Spleen (tissue), 11 donors: ENCODE measurements around the gene ALDH1A2. TPM values are rescaled to one million over a fixed set of nuclear protein-coding genes. Genes with fewer than 3 reads are reported as not detected.
"Not testable (repeated sequence)": the region's sequence is repeated elsewhere in the genome, so short reads cannot be mapped to it uniquely, and the experiment has no call there.

ENCODE experiments used
- DNase-seq: peaks from one replicate; pipeline ENCODE4 v3.0.0-alpha.2; 2020
- H3K27ac ChIP-seq, 8 donors: fragments of 200-600 bp; sonication (generic) in 7 of 8; 1 replicate in 4 of 8; 2 replicates in 4 of 8; pipeline versions ENCODE4 v1.5.0 to v1.8.0; 2016 to 2021; ENCODE audit warnings: inconsistent platforms in 4 of 8, mild to moderate bottlenecking in 4 of 8, moderate library complexity in 1 of 8
- H3K27me3 ChIP-seq, 7 donors: fragments of 200-600 bp; sonication (generic) in 6 of 7; replicated peaks in 1 of 7; 1 replicate in 4 of 7; 2 replicates in 3 of 7; pipeline versions ENCODE4 v1.5.0 to v1.8.0; 2016 to 2021; ENCODE audit warnings: inconsistent platforms in 3 of 7, mild to moderate bottlenecking in 1 of 7
- H3K36me3 ChIP-seq, 6 donors: fragments of 200-600 bp; sonication (generic) in 5 of 6; 1 replicate in 4 of 6; 2 replicates in 2 of 6; pipeline versions ENCODE4 v1.5.0 to v1.8.0; 2016 to 2021; ENCODE audit warnings: inconsistent platforms in 2 of 6
- H3K4me1 ChIP-seq, 6 donors: fragments of 200-600 bp; sonication (generic) in 5 of 6; 1 replicate in 3 of 6; 2 replicates in 3 of 6; pipeline versions ENCODE4 v1.5.0 to v1.8.0; 2016 to 2021; ENCODE audit warnings: inconsistent platforms in 3 of 6
- H3K4me3 ChIP-seq, 8 donors: fragments of 200-600 bp; sonication (generic) in 7 of 8; 1 replicate in 4 of 8; 2 replicates in 4 of 8; pipeline versions ENCODE4 v1.5.0 to v1.8.0; 2016 to 2021; ENCODE audit warnings: inconsistent platforms in 4 of 8, mild to moderate bottlenecking in 4 of 8, moderate library complexity in 2 of 8
- H3K9me3 ChIP-seq, 8 donors: fragments of 200-600 bp; sonication (generic) in 7 of 8; 1 replicate in 4 of 8; 2 replicates in 4 of 8; pipeline versions ENCODE4 v1.5.0 to v1.8.0; 2016 to 2021; ENCODE audit warnings: inconsistent platforms in 4 of 8
- CTCF ChIP-seq, 11 experiments: fragments of 200-600 bp in 7 of 11; fragments of 450-650 bp in 4 of 11; sonication (generic) in 4 of 11; IDR thresholded peaks in 8 of 11; conservative IDR thresholded peaks in 3 of 11; 1 replicate in 7 of 11; 2 replicates in 4 of 11; pipeline versions ENCODE4 v1.4.0 to v1.8.0; 2016 to 2021; ENCODE audit warnings: antibody characterized with exemption in 11 of 11, inconsistent platforms in 4 of 11, mild to moderate bottlenecking in 1 of 11
- POLR2A ChIP-seq, 3 donors: fragments of 450-650 bp; IDR thresholded peaks; one replicate each; pipeline ENCODE4 v1.5.1; 2017; ENCODE audit warnings: antibody characterized with exemption in 3 of 3, mild to moderate bottlenecking in 1 of 3
- POLR2AphosphoS5 ChIP-seq, 3 donors: sonication (generic); formaldehyde crosslinking; IDR thresholded peaks; one replicate each; pipeline ENCODE4 v1.5.1; 2017; ENCODE audit warnings: antibody characterized with exemption in 3 of 3
- WGBS, 5 donors: extraction: QIAGEN DNeasy Blood & Tissue Kit in 3 of 5; methylation state at CpG; one replicate each; pipeline versions ENCODE4 v1.1.5 to v1.1.7; 2013 to 2018; 5-methylcytosine and 5-hydroxymethylcytosine counted together
- intact Hi-C: fragments of 100-400 bp; cut with DNase I; formaldehyde crosslinking; loops from one replicate; pipeline ENCODE4 v1.15.0; 2023; ENCODE audit warnings: low total_unique reads
- polyA plus RNA-seq, 3 donors: library from polyadenylated mRNA; stranded (reverse); fragments of 200-250 nt; gene quantifications; one replicate each; pipeline ENCODE4 v1.2.1, GENCODE V29; 2013
- total RNA-seq, 7 donors: library from RNA; depleted of rRNA in 3 of 7; stranded (reverse); fragments of >200 nt in 3 of 7; fragmentation: NEBNext Ultra II Directional in 4 of 7; extraction: Animal tissue kit (Norgen Biotek cat#: 25700) in 4 of 7; gene quantifications; one replicate each; pipeline versions ENCODE4 v1.1.0 to v1.2.1, GENCODE V29; 2016 to 2021
- donor health status: healthy with polysubstance abuse.
- donor health status: DM: no; HTN: no; CAD: no; lungs with moderate emphysema.
- donor health status: DM: no; HTN: no; CAD: no.
- donor health status: Bipolar disorder and iron deficiency.
- donor health status: healthy.
- donor health status: DM: no; HTN: no; CAD: no.
- donor health status: DM: yes; HTN: yes; CAD: no.

Gene ALDH1A2
- total and polyA plus RNA-seq, 10 donors: 0.26 to 20.3 (median 4.8) TPM

- no peak overlapping the region for H3K4me3 ChIP-seq
- peaks cover 0 to 13% (median 0%) of the 10 kb centered on the region in 7 donors for H3K27me3 ChIP-seq
- TF ChIP-seq POLR2AphosphoS5 (IDR thresholded peaks at IDR 0.05) (no peak), CTCF (IDR thresholded peaks at IDR 0.05 in 8 of 11, conservative IDR thresholded peaks at IDR 0.05 in 3 of 11) (no peak), POLR2A (IDR thresholded peaks at IDR 0.05) (no peak)
- no peaks in the 10 kb centered on the region for H3K9me3 ChIP-seq
- peaks cover 0 to 6% (median 0%) of the 10 kb centered on the region in 6 donors for H3K4me1 ChIP-seq
- 65 to 86% (median 76%) methylated on average over 3 of the region's 3 CpGs for WGBS, 5 donors
- no peak for DNase-seq
- no peaks in the 10 kb centered on the region for H3K36me3 ChIP-seq
- H3K27ac ChIP-seq: no peak overlapping the region
- intact Hi-C loops: loop anchor here (10.0 kb wide), 1 partner anchor 137 kb away; no protein-coding TSS in a partner anchor
These were observed 17.2 kb downstream of the ALDH1A2 start for GRCh38 chr15:58048261-58048660.

GRCh38 chr15:58047149-58047548 lies 18.4 kb downstream of the ALDH1A2 start:
- no peak overlapping the region for H3K27ac ChIP-seq
- DNase-seq: no peak
- TF ChIP-seq POLR2A (IDR thresholded peaks at IDR 0.05) (no peak), POLR2AphosphoS5 (IDR thresholded peaks at IDR 0.05) (no peak), CTCF (IDR thresholded peaks at IDR 0.05 in 8 of 11, conservative IDR thresholded peaks at IDR 0.05 in 3 of 11) (no peak)
- no peak overlapping the region for H3K4me3 ChIP-seq
- WGBS, 5 donors: 62 to 79% (median 73%) methylated on average over 2 of the region's 2 CpGs
- H3K27me3 ChIP-seq: peaks cover 0 to 13% (median 0%) of the 10 kb centered on the region in 7 donors
- no peaks in the 10 kb centered on the region for H3K36me3 ChIP-seq
- H3K9me3 ChIP-seq: no peaks in the 10 kb centered on the region
- H3K4me1 ChIP-seq: no peaks in the 10 kb centered on the region
- intact Hi-C loops: loop anchor here (10.0 kb wide), 1 partner anchor 138 kb away; no protein-coding TSS in a partner anchor

- Histone ChIP-seq H3K27ac (no peak overlapping the region), H3K27me3 (peaks cover 0 to 13% (median 0%) of the 10 kb centered on the region in 7 donors), H3K36me3 (no peaks in the 10 kb centered on the region), H3K4me1 (no peaks in the 10 kb centered on the region), H3K9me3 (no peaks in the 10 kb centered on the region), H3K4me3 (no peak overlapping the region)
- no peak for DNase-seq
- 38 to 82% (median 57%) methylated on average over 1 of the region's 1 CpG for WGBS, 5 donors
- TF ChIP-seq POLR2AphosphoS5 (IDR thresholded peaks at IDR 0.05) (no peak), CTCF (IDR thresholded peaks at IDR 0.05 in 8 of 11, conservative IDR thresholded peaks at IDR 0.05 in 3 of 11) (no peak), POLR2A (IDR thresholded peaks at IDR 0.05) (no peak)
- intact Hi-C loops: loop anchor here (10.0 kb wide), 1 partner anchor 138 kb away; no protein-coding TSS in a partner anchor
These were observed 19.0 kb downstream of the ALDH1A2 start for GRCh38 chr15:58046467-58046866.

- peaks cover 0 to 13% (median 0%) of the 10 kb centered on the region in 7 donors for H3K27me3 ChIP-seq
- not testable (repeated sequence) for DNase-seq, H3K4me3 ChIP-seq, H3K27ac ChIP-seq, H3K36me3 ChIP-seq, H3K9me3 ChIP-seq, H3K4me1 ChIP-seq
- 86 to 95% (median 91%) methylated on average over 7 of the region's 7 CpGs for WGBS, 5 donors
- intact Hi-C loops: loop anchor here (10.0 kb wide), 1 partner anchor 139 kb away; no protein-coding TSS in a partner anchor
These were observed 20.1 kb downstream of the ALDH1A2 start for GRCh38 chr15:58045376-58045775.
